A549 (cell line): ENCODE results near the gene TTYH2.

Experiments
- CTCF ChIP-seq: fragments of >200 bp; sonication (Bioruptor Twin); formaldehyde crosslinking; IDR thresholded peaks from 3 replicates; pipeline ENCODE4 v1.5.1; 2016
- KDM5A ChIP-seq: fragments of 200-600 bp; sonication (generic); IDR thresholded peaks from 2 replicates; pipeline ENCODE4 v1.6.1; 2016; ENCODE audit warnings: antibody characterized with exemption, mild to moderate bottlenecking
- MAFK ChIP-seq: fragments of 450-650 bp; IDR thresholded peaks from 2 replicates; pipeline ENCODE4 v1.6.1; 2014; ENCODE audit not compliant: partially characterized antibody
- POLR2A ChIP-seq: IDR thresholded peaks from 2 replicates; pipeline ENCODE4 v1.6.1; 2012; ENCODE audit warnings: mild to moderate bottlenecking, low read length
- RNF2 ChIP-seq: fragments of 200-600 bp; sonication (generic); IDR thresholded peaks from 2 replicates; pipeline ENCODE4 v1.6.1; 2016; ENCODE audit warnings: low read depth, mild to moderate bottlenecking, antibody characterized with exemption, moderate library complexity, borderline replicate concordance
- ZSCAN20 ChIP-seq: fragments of 250-450 bp; sonication (Bioruptor Pico); IDR thresholded peaks from 2 replicates; pipeline ENCODE4 v1.8.0; 2022; ENCODE audit warnings: mild to moderate bottlenecking, moderate library complexity

- TF ChIP-seq MAFK, result no peak
- no peak for TF ChIP-seq CTCF
- no peak for TF ChIP-seq ZSCAN20 (CRISPR knock-in tag)
- TF ChIP-seq RNF2, result no peak
- no peak for TF ChIP-seq KDM5A
- TF ChIP-seq POLR2A, result no peak
Observed at GRCh38 chr17:74206332-74206818, 7.0 kb upstream of the TTYH2 start.
